ENCODE results near the gene CD47.

- TF ChIP-seq CTCF (conservative IDR thresholded peaks at IDR 0.05; ENCODE audit: low read depth, low read length) (no peak), EZH2phosphoT487 (IDR thresholded peaks at IDR 0.05; ENCODE audit: borderline replicate concordance, low read length) (no peak)
Measured at GRCh38 chr3:108036401-108036800, 54.4 kb downstream of the CD47 start.

All from PC-3 (cell line).